Small intestine (tissue), 7 donors: ENCODE results near the gene ZFX. TPM values are rescaled to one million over a fixed set of nuclear protein-coding genes. Genes with fewer than 3 reads are reported as not detected.

ENCODE experiments used
- DNase-seq, 2 donors: peaks; one replicate each; pipeline versions ENCODE4 v3.0.0 to v3.0.0-alpha.2; 2013
- FAIRE-seq: peaks from 2 replicates; lab custom pipeline; 2012; peaks lifted over from hg19 to GRCh38; lab: Jason Lieb, UNC
- H3K27ac ChIP-seq, 3 donors: one replicate each; pipeline ENCODE4 v1.5.1; 2013; ENCODE audit warnings: low read length in 2 of 3, mild to moderate bottlenecking in 2 of 3, control low read depth in 1 of 3, inconsistent platforms in 1 of 3, low read depth in 1 of 3, moderate library complexity in 1 of 3
- H3K27me3 ChIP-seq, 3 donors: one replicate each; pipeline ENCODE4 v1.6.1; 2013; ENCODE audit warnings: low read length in 3 of 3, inconsistent platforms in 1 of 3; ENCODE audit not compliant: control insufficient read depth in 3 of 3, insufficient read depth in 3 of 3
- H3K36me3 ChIP-seq, 3 donors: one replicate each; pipeline ENCODE4 v1.6.1; 2013; ENCODE audit warnings: low read length in 3 of 3, inconsistent platforms in 1 of 3, low read depth in 1 of 3, mild to moderate bottlenecking in 1 of 3, moderate library complexity in 1 of 3; ENCODE audit not compliant: control insufficient read depth in 3 of 3, insufficient read depth in 2 of 3
- H3K4me1 ChIP-seq, 3 donors: one replicate each; pipeline ENCODE4 v1.6.1; 2013; ENCODE audit warnings: low read length in 2 of 3, inconsistent platforms in 1 of 3, low read depth in 1 of 3, mild to moderate bottlenecking in 1 of 3, moderate library complexity in 1 of 3; ENCODE audit not compliant: control insufficient read depth in 3 of 3, insufficient read depth in 2 of 3
- H3K4me3 ChIP-seq, 3 donors: one replicate each; pipeline ENCODE4 v1.5.1; 2013; ENCODE audit warnings: low read length in 3 of 3, control low read depth in 1 of 3, inconsistent platforms in 1 of 3, low read depth in 1 of 3, mild to moderate bottlenecking in 1 of 3, moderate library complexity in 1 of 3
- H3K9me3 ChIP-seq, 2 donors: one replicate each; pipeline ENCODE4 v1.6.1; 2013; ENCODE audit warnings: low read depth in 1 of 2, low read length in 1 of 2; ENCODE audit not compliant: control insufficient read depth in 2 of 2, insufficient read depth in 1 of 2
- WGBS, 3 donors: extraction: QIAGEN DNeasy Blood & Tissue Kit; methylation state at CpG; one replicate each; pipeline ENCODE4 v1.1.7; 2013; 5-methylcytosine and 5-hydroxymethylcytosine counted together
- polyA plus RNA-seq, 4 donors: library from polyadenylated mRNA; stranded (reverse) in 3 of 4; unstranded in 1 of 4; fragments of 200-250 nt in 3 of 4; fragments of 120-200 nt in 1 of 4; gene quantifications; one replicate each; pipeline versions ENCODE4 v1.2.1 to v1.2.3, GENCODE V29; 2013
- donor health status: healthy with polysubstance abuse.
- donor health status: control.
- donor health status: control.
- donor health status: Bipolar disorder and iron deficiency.
- donor health status: healthy.

ZFX gene
- polyA plus RNA-seq, 4 donors, result 5.8 to 18.6 (median 6.7) TPM

- Histone ChIP-seq H3K36me3 (peaks cover 0 to 4% (median 1%) of the 10 kb centered on the region in 3 donors), H3K4me1 (no peaks in the 10 kb centered on the region), H3K9me3 (no peaks in the 10 kb centered on the region), H3K27me3 (no peaks in the 10 kb centered on the region), H3K27ac (no peak overlapping the region), H3K4me3 (no peak overlapping the region)
- DNase-seq (no peak), FAIRE-seq (no peak)
- WGBS, 3 donors, result 97 to 100% (median 100%) methylated on average over 1 of the region's 1 CpG
These were observed 47.0 kb downstream of the ZFX start for GRCh38 chrX:24196509-24196908.

GRCh38 chrX:24198101-24198500 lies 48.6 kb downstream of the ZFX start:
- 93 to 94% (median 93%) methylated on average over 4 of the region's 4 CpGs for WGBS, 3 donors
- H3K9me3 ChIP-seq, result no peaks in the 10 kb centered on the region
- no peaks in the 10 kb centered on the region for H3K27me3 ChIP-seq
- H3K4me3 ChIP-seq, result no peak overlapping the region
- H3K4me1 ChIP-seq, result peaks cover 0 to 6% (median 0%) of the 10 kb centered on the region in 3 donors
- peaks cover 0 to 7% (median 6%) of the 10 kb centered on the region in 3 donors for H3K36me3 ChIP-seq
- no peak overlapping the region for H3K27ac ChIP-seq
- DNase-seq, result no peak
- no peak for FAIRE-seq

GRCh38 chrX:24200133-24200532 lies 50.6 kb downstream of the ZFX start:
- peaks cover 0 to 9% (median 0%) of the 10 kb centered on the region in 3 donors for H3K4me1 ChIP-seq
- 71 to 87% (median 86%) methylated on average over 2 of the region's 2 CpGs for WGBS, 3 donors
- H3K27ac ChIP-seq, result no peak overlapping the region
- DNase-seq (no peak), FAIRE-seq (no peak)
- peaks cover 0 to 8% (median 7%) of the 10 kb centered on the region in 3 donors for H3K36me3 ChIP-seq
- H3K4me3 ChIP-seq, result no peak overlapping the region
- H3K27me3 ChIP-seq, result no peaks in the 10 kb centered on the region
- H3K9me3 ChIP-seq, result no peaks in the 10 kb centered on the region

- no peak for FAIRE-seq
- Histone ChIP-seq H3K36me3 (peaks cover 0 to 8% (median 7%) of the 10 kb centered on the region in 3 donors), H3K27me3 (no peaks in the 10 kb centered on the region), H3K4me3 (no peak overlapping the region), H3K9me3 (no peaks in the 10 kb centered on the region), H3K4me1 (peaks cover 0 to 9% (median 0%) of the 10 kb centered on the region in 3 donors), H3K27ac (no peak overlapping the region)
- DNase-seq, result no peak
- WGBS, 3 donors, result 45 to 75% (median 70%) methylated on average over 1 of the region's 1 CpG
These were observed 51.7 kb downstream of the ZFX start for GRCh38 chrX:24201216-24201615.

GRCh38 chrX:24202465-24203031 lies 53.0 kb downstream of the ZFX start:
- Histone ChIP-seq H3K27ac (no peak overlapping the region), H3K9me3 (no peaks in the 10 kb centered on the region), H3K4me3 (no peak overlapping the region), H3K27me3 (no peaks in the 10 kb centered on the region), H3K36me3 (peaks cover 0 to 8% (median 8%) of the 10 kb centered on the region in 3 donors), H3K4me1 (peaks cover 0 to 9% (median 0%) of the 10 kb centered on the region in 3 donors)
- DNase-seq, result peak; percentile 10 to 21
- 79 to 83% (median 80%) methylated on average over 6 of the region's 6 CpGs for WGBS, 3 donors
- no peak for FAIRE-seq

- H3K36me3 ChIP-seq, result peaks cover 2 to 11% (median 8%) of the 10 kb centered on the region in 3 donors
- H3K27me3 ChIP-seq, result no peaks in the 10 kb centered on the region
- WGBS, 3 donors, result 89 to 93% (median 90%) methylated on average over 13 of the region's 13 CpGs
- H3K27ac ChIP-seq, result no peak overlapping the region
- DNase-seq, result no peak
- peaks cover 0 to 9% (median 0%) of the 10 kb centered on the region in 3 donors for H3K4me1 ChIP-seq
- no peaks in the 10 kb centered on the region for H3K9me3 ChIP-seq
- FAIRE-seq, result no peak
- no peak overlapping the region for H3K4me3 ChIP-seq
These were observed 53.7 kb downstream of the ZFX start for GRCh38 chrX:24203072-24203808.

- FAIRE-seq (no peak), DNase-seq (no peak)
- H3K27me3 ChIP-seq, result no peaks in the 10 kb centered on the region
- H3K36me3 ChIP-seq, result peaks cover 2 to 12% (median 9%) of the 10 kb centered on the region in 3 donors
- no peak overlapping the region for H3K4me3 ChIP-seq
- 83 to 89% (median 88%) methylated on average over 5 of the region's 5 CpGs for WGBS, 3 donors
- H3K4me1 ChIP-seq, result peaks cover 0 to 9% (median 0%) of the 10 kb centered on the region in 3 donors
- no peaks in the 10 kb centered on the region for H3K9me3 ChIP-seq
- no peak overlapping the region for H3K27ac ChIP-seq
These were observed 54.8 kb downstream of the ZFX start for GRCh38 chrX:24204331-24204730.

GRCh38 chrX:24204958-24205357 lies 55.4 kb downstream of the ZFX start:
- H3K27me3 ChIP-seq, result no peaks in the 10 kb centered on the region
- FAIRE-seq (no peak), DNase-seq (no peak)
- no peaks in the 10 kb centered on the region for H3K9me3 ChIP-seq
- 81 to 100% (median 89%) methylated on average over 1 of the region's 1 CpG for WGBS, 3 donors
- no peak overlapping the region for H3K4me3 ChIP-seq
- H3K36me3 ChIP-seq, result peaks cover 2 to 15% (median 9%) of the 10 kb centered on the region in 3 donors
- H3K27ac ChIP-seq, result no peak overlapping the region
- peaks cover 0 to 9% (median 0%) of the 10 kb centered on the region in 3 donors for H3K4me1 ChIP-seq
